HG03521 (cell line): Measurements from ENCODE around the gene ZFPM1.
"Not testable (repeated sequence)": the region's sequence is repeated elsewhere in the genome, so short reads cannot be mapped to it uniquely, and the experiment has no call there.

Source experiments
- ATAC-seq: cut with Tn5 transposase; IDR thresholded peaks from one replicate; pipeline ENCODE4 v1.9.1; 2021; ENCODE audit warnings: mild to moderate bottlenecking, moderate library complexity; ENCODE audit not compliant: unreplicated experiment

The ZFPM1 gene

DNA sequence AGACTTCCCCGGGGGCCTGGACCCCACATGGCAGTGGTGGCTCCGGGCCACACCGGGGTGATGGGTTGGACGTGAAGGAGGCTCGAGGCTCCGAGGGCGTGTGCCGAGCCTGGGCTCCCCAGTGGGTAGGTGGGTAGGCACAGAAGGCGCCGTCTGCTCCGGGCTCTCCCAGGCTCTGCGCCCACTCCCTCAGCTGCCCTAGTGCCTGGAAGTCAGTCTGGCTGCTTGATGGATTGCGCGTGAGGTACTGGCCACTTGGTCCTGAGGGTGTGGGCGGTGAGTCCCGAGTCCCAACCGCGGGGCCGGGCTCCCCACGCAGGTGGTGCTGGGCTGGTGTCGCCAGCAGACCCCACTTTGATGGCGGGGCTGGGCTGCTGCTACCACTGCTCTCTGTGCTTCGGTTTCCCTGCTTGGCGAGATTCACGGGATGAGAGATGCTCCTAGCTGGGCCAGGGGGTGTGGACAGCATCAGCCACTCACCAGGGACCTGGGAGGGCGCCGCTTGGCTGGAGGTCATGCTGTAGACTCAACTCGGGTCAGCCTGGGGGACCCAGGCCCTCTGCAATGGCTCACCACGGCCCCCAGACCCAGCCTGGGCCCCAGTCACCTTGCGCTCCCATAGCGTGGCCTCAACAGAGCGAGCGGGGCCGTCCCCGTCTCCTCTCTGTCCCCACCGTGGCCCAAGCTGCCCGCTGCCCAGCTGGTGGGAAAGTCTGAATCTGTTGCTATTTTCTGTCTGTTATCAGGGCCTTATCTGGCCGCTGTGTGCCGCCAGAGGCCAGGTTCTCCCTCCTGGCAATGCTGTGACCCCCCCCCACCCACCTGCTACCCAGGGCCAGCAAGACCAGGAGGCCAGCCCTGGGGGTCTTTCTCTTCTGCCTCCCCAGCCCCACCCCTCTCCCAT is 26.1 kb downstream of the ZFPM1 start:
- no peak for ATAC-seq

- ATAC-seq = no peak
Measured at GRCh38 chr16:88479793-88480760, 27.0 kb downstream of the ZFPM1 start.

GRCh38 chr16:88480829-88481228 is 27.7 kb downstream of the ZFPM1 start:
- ATAC-seq = no peak

- no peak for ATAC-seq
Measured at GRCh38 chr16:88481851-88482250, 28.8 kb downstream of the ZFPM1 start.

DNA sequence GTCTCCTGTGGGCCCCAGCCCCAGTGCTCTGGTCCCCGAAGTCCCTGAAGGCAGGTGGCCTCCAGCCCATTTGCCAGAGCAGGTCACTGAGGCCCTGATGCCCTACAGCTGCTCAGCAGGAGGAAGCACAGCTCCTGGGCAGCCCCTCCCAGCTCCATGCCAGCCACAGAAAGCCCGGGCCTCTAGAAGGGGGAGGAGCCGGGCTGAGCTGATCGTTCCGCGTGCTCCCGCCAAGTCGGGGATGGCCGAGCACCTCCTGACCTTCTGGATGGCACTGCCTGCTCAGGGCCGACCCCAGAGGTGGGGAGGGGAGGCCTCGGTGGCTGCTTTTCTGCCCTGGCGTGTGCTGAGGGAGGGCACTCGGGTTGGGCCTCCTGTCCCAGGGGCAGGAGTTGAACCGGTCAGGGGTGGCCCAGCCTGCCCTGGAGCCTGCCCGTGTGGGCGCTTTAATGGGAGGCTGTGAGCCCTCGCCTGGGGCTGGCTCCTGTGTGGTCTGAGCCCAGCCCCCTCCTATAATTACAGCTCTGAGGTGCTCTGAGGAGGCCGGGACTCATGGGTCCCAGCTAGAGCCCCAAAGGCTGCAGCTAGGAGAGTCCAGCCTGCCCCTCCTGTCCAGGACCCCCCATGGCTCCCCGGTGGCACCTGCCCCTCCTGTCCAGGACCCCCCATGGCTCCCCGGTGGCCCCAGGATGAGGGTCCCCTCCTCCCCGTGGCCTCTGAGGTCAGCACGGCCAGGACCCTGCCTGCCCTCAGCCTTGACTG is 29.7 kb downstream of the ZFPM1 start:
- no peak for ATAC-seq

DNA sequence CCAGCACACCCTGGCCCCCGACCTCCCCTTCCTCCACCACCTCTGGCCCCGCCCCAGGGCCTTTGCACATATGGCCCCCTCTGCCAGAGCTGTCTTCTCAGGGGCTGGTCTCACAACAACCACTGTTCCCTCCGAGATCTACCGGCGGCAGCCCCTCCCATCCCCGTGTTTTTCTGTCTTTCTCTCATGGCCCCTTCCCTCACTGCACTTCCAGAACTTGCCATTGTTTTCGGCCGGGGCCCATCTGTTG is 30.2 kb downstream of the ZFPM1 start:
- ATAC-seq = no peak

DNA sequence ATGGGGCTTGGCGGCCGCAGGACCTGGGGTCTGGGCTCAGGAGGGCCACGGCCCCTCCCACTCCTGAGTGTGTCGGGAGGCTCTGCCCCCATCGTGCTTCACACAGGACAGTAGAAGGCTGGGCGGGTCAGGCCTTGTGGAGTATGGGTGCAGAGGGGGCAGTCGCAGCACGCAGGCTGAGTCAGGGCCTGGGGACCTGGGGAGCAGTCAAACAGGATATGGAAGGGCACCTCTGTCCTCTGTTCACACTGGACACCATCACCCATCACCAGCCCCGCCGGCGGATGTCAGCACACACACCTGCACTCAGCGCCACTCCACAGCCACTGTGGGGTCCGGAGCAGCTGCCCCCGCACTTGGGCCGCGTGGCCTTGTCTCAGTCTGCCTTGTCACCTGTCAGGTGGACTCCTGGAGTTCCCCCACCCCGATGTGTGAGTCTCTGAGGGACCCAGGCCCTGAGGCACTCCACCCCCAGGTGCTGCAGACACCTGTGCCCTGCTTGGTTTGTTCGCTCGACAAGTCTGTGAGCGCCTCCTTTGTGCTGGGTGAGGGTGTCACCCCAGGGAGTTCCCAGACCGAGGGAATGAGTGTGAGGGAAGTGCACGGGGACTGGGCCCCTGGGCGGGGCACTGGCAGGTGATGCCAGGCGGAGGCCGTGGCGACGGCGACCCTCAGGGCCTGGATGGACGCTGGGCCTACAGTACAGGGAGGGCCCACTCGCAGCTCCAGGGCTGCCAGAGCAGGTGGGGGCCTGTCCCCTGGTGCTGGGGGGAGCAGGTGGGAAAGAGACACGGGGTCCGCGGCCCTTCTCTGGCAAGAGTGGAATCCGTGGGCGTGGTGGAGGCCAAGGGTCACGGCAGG is 31.7 kb downstream of the ZFPM1 start:
- ATAC-seq = no peak

DNA sequence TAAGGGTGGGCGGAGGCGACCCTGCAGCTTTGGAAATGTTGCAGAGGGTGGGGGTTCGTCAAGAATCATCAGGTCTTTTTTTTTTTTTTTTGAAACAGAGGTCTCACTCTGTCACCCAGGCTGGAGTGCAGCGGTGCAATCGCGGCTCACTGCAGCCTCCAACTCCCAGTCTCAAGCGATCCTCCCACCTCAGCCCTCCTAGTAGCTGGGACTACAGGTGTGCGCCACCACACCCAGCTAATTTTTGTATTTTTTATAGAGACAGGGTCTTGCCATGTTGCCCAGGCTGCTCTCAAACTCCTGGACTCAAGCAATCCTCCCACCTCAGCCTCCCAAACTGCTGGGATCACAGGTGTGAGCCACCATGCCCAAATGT is 32.3 kb downstream of the ZFPM1 start:
- ATAC-seq = not testable (repeated sequence)

DNA sequence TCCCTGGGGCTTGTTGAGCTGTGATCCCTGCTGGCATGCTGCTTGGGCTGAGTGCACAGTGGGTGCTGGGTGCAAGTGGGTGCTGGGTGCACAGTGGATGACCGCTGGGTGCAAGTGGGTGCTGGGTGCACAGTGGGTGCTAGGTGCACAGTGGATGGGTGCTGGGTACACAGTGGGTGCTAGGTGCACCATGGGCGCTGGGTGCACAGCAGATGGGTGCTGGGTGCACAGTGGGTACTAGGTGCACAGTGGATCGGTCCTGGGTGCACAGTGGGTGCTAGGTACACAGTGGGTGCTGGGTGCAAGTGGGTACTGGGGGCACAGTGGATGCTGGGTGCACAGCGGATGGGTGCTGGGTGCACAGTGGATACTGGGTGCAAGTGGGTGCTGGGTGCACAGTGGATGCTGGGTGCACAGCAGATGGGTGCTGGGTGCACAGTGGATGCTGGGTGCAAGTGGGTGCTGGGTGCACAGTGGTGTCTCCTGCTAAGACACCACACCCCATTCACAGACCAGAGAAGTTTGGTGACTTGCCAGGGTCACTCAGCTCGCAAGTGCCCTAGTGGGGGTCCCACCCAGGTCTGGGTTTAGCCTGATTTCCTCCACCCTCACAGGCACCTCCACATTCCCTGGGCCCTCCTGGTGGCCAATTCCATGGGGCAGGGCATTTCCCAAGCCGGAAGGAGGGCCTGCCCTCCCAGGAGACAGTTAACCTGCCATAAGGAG is 33.5 kb downstream of the ZFPM1 start:
- no peak for ATAC-seq

DNA sequence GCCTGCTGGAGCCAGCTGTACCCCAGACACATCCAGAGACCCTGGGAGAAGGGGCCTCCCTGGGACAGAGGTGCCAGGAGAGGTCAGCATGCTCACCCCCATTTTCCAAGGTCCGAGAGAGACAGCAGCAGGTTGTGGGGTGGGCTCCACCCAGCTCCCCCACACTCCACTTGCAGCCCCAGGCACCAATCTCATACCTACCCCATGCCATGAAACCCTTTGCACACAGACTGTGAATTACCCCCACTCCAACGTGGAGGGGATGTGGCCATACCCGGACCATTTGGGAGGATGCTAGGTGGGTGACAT is 34.0 kb downstream of the ZFPM1 start:
- ATAC-seq = no peak

DNA sequence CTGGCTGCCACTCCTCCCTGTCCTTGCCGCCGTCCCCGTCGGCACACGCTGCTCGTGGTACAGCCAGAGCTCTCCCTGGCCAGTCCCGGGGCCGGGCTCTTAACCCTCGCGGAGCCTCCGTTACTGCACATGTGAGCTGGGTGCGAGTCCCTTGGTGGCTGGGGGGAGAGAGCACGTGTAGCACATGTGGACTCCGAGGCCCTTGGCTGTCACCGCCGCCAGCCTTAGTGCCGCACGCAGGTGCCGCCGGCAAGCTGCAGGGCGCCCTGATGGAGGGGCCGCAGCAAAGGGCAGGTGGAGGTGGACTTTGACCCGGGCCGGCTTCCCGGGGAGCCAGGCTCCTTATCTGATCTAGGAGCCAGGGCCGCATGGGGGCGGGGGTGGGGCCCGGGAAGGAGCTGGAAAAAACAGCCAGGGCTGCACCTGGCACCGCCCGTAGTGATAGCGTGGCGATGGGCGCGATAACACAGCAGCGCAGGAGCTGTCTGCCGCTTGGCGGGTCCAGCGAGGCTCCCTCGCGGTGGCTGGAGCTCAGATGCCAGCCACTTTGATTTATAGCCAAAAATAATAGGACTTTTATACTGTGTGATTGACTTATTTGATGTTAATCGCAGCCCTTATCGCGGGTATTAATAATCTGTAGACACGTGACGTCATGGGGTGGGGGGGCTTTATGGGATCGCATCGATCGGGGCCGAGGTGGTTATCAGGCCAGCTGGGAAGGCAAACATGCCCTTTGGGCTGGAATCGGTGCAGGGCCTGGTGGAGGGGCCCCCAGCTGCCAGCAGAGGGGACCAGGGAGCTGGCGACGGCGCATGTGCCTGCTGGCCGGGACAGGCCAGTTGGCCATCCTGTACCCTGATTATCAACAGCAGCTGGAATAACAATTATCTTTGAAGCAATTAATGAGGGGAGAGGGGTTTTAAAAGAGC is 35.1 kb downstream of the ZFPM1 start:
- ATAC-seq = no peak

DNA sequence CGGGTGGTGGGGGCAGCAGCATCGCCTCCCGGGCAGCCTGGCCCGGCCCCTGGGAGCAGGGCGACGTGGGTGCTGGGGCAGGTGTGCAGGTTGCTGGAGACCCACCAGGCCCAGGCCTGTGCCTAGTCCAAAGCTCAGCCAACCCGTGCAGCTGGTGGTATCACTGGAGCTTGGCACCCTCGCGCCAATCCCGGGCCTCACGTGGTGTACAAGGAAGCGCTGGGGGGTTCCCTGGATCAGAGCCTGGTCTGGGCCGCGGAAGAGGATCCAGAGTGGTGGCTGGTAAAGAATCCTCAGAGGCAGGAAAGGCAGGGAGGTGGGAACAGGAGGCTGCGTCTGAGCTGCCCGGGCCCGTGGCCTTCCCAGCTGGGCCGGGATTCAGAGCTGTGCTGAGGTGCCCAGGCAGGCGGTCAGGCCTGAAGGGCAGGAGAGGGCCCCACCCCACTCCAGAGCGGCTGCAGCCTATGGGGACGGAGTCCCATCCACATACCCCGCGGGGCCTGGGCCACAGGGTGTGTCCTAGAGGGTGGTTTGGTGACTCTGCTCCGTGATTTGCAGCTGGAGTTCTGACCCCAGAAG is 36.2 kb downstream of the ZFPM1 start:
- ATAC-seq = no peak

DNA sequence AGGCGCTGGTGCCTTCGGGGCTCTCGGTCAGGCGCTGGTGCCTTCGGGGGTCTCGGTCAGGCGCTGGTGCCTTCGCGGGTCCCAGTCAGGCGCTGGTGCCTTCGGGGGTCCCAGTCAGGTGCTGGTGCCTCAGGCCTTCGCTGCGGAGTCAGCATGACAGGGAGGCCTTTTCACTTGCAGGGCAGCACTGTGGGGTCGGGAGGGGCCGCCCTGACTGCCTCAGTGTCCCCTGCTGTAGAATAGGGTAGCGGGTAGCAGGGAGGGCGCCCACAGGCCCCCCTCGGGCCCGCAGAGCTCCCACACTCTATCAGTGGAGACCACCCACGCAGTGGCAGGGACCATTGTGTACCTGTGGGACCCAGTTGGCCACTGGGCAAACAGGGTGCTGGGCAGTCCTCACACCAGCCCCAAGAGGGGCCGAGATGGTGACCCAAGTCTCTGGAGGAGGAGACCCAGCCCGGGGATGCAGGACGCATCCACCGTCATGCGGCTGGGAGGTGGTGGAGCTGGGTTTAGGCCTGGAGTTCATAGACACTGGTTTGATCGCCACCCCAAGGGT is 38.0 kb downstream of the ZFPM1 start:
- no peak for ATAC-seq

- ATAC-seq = no peak
Measured at GRCh38 chr16:88491560-88492310, 38.7 kb downstream of the ZFPM1 start.

DNA sequence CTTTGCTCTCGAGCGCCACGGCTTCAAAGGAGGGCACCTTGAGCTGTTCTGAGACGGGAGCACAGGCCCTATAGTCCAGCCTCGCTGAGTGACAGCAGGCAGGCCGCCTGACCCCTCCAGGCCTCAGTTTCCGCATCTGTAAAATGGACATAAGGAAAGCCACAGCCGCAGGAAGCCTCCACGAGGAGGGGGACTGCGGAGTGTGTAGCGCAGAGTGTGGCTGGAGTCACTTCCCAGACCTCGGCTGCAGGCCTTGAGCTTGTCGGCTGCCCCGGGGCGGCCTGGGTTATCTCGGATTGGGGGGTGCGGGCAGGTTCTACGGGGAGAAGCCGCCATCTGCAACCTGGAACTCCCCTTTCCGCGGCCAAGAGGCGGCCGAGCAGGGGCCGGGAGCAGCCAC is 40.8 kb downstream of the ZFPM1 start:
- ATAC-seq = no peak

DNA sequence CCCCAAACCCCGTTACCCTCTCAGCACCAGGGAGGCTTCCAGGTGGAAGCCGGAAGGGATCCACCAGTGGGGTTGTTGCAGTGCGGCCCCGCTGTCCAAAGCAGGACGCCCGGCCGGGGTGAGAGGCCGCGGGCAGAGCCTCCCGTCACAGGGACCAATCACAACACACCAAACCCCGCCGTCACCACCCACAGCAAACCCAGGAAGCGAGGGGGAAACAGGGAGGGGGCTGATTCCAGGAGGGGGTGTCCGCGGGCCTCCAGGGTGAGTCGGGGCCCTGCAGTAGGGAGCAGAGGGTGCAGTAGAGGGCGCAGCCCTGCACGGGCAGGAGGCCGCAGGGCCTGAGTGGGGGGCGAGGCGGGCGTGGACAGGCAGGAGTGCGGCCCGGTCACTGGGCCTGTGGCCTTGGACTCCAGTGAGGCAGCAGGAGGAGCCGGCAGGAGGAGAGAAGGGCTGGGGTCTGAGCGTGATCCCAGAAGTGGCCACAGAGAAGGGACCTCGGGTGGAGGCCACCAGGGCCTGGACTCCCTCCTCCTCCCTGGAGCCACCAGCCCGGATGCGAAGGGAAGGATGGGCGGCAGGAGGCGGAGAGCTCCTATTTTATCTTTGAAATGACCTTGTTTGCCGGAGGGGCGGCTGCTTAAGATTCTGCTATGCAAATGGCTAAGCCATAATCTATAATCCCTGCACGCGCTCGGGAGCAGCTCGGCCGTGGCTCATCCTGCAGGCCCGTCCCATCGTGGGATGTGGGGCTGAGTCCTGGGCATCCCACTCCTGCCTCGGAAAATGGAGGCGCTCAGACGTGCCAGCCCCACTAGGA is 41.5 kb downstream of the ZFPM1 start:
- no peak for ATAC-seq
